HepG2 (cell line): ENCODE results near the gene PYGB. TPM values are rescaled to one million over a fixed set of nuclear protein-coding genes. Genes with fewer than 3 reads are reported as not detected.

Experiments
- ATAC-seq: fragments of 200-7000 bp; cut with Tn5 transposase; 3 replicates; pipeline ENCODE4 v1.9.1; 2020; ENCODE audit warnings: mild to moderate bottlenecking, moderate library complexity
- BruUV-seq: library from RNA; stranded (reverse); fragments of 400-500 nt; replicated peaks from 2 replicates; lab custom pipeline; 2021; lab: Mats Ljungman, UMichigan
- CTCF ChIA-PET: fragments of 300-600 bp; formaldehyde crosslinking; extraction: SDS; loops from one replicate; lab custom pipeline; 2021; ENCODE audit warnings: low total read pairs, inconsistent platforms, low intra/inter-chr PET ratio; lab: Yijun Ruan, JAX
- POLR2A ChIA-PET: fragments of 350-600 bp; sonication (Branson Sonifier 250); formaldehyde crosslinking; loops from one replicate; lab custom pipeline; 2020; ENCODE audit warnings: antibody characterized with exemption, inconsistent platforms; lab: Yijun Ruan, JAX
- DNase-seq: peaks from one replicate; pipeline ENCODE4 v3.0.0-alpha.2; 2015; ENCODE audit warnings: low spot score
- FAIRE-seq: peaks from 3 replicates; lab custom pipeline; 2011; peaks lifted over from hg19 to GRCh38; lab: Jason Lieb, UNC
- H2AFZ ChIP-seq: one replicate; pipeline ENCODE4 v1.6.1; 2011; ENCODE audit warnings: low read length, inconsistent platforms
- H3K27ac ChIP-seq: fragments of 300-600 bp; 3 replicates; pipeline ENCODE4 v1.8.0; 2011; ENCODE audit warnings: mixed run types, mild to moderate bottlenecking, mixed read lengths, low read length, inconsistent platforms; ENCODE audit not compliant: insufficient read depth; ENCODE audit errors: extremely low read length
- H3K27me3 ChIP-seq, 2 experiments: fragments of 200-600 bp in 1 of 2; 2 replicates in 1 of 2; 3 replicates in 1 of 2; pipeline versions ENCODE4 v1.6.0 to v1.8.0; 2011; ENCODE audit warnings: low read length in 2 of 2, mild to moderate bottlenecking in 2 of 2, moderate library complexity in 2 of 2, inconsistent platforms in 1 of 2; ENCODE audit not compliant: insufficient read depth in 2 of 2, control insufficient read depth in 1 of 2
- H3K36me3 ChIP-seq, 2 experiments: fragments of 200-600 bp in 1 of 2; replicated peaks in 1 of 2; 2 replicates in 1 of 2; 3 replicates in 1 of 2; pipeline versions ENCODE4 v1.5.1 to v1.8.0; 2011; ENCODE audit warnings: low read length in 2 of 2, inconsistent platforms in 1 of 2; ENCODE audit not compliant: insufficient read depth in 2 of 2, control insufficient read depth in 1 of 2
- H3K4me1 ChIP-seq: 2 replicates; pipeline ENCODE4 v1.5.1; 2012; ENCODE audit warnings: low read length, inconsistent platforms; ENCODE audit not compliant: insufficient read depth
- H3K4me2 ChIP-seq: 2 replicates; pipeline ENCODE4 v1.6.0; 2011; ENCODE audit warnings: low read depth, low read length, inconsistent platforms
- H3K4me3 ChIP-seq, 3 experiments: fragments of 200-600 bp in 1 of 3; sonication (generic), shearing (Covaris generic) in 1 of 3; replicated peaks in 1 of 3; 2 replicates each; pipeline ENCODE4 v1.5.1; 2011 to 2016; ENCODE audit warnings: low read length in 3 of 3, inconsistent platforms in 2 of 3, low read depth in 2 of 3, mild to moderate bottlenecking in 2 of 3, control low read depth in 1 of 3, mixed read lengths in 1 of 3; ENCODE audit not compliant: insufficient read depth in 1 of 3
- H3K79me2 ChIP-seq: one replicate; pipeline ENCODE4 v1.6.1; 2011; ENCODE audit warnings: low read length, inconsistent platforms; ENCODE audit not compliant: insufficient read depth
- H3K9ac ChIP-seq: 2 replicates; pipeline ENCODE4 v1.6.0; 2011; ENCODE audit warnings: mild to moderate bottlenecking, low read depth, low read length, inconsistent platforms; ENCODE audit not compliant: insufficient read depth
- H3K9me3 ChIP-seq: 2 replicates; pipeline ENCODE4 v1.5.1; 2012; ENCODE audit warnings: mild to moderate bottlenecking, low read length
- H4K20me1 ChIP-seq: 2 replicates; pipeline ENCODE4 v1.6.0; 2011; ENCODE audit warnings: inconsistent platforms, mild to moderate bottlenecking, low read length, moderate library complexity; ENCODE audit not compliant: insufficient read depth
- AGO2 ChIP-seq: fragments of 200-400 bp; formaldehyde crosslinking; optimal IDR thresholded peaks from 2 replicates; pipeline ENCODE3; 2017; ENCODE audit warnings: mild to moderate bottlenecking, low read depth, low read length, moderate library complexity
- GATAD2A ChIP-seq: IDR thresholded peaks from 2 replicates; pipeline ENCODE4 v1.6.1; 2016
- MATR3 ChIP-seq: sonication (generic); formaldehyde crosslinking; IDR thresholded peaks from 2 replicates; pipeline ENCODE4 v1.4.0; 2020; ENCODE audit warnings: missing genetic modification reagents
- NFYB ChIP-seq: sonication (generic); formaldehyde crosslinking; IDR thresholded peaks from 2 replicates; pipeline ENCODE4 v1.4.0; 2020; ENCODE audit warnings: missing genetic modification reagents
- POLR2AphosphoS5 ChIP-seq: IDR thresholded peaks from 2 replicates; pipeline ENCODE4 v1.6.1; 2012; ENCODE audit warnings: low read depth, low read length
- RBM22 ChIP-seq: fragments of 200-400 bp; formaldehyde crosslinking; optimal IDR thresholded peaks from 2 replicates; pipeline ENCODE3; 2017; ENCODE audit warnings: mild to moderate bottlenecking, low read length, moderate library complexity
- RBM39 ChIP-seq: fragments of 200-400 bp; formaldehyde crosslinking; IDR thresholded peaks from one replicate; pipeline ENCODE4 v1.6.1; 2018; ENCODE audit warnings: antibody characterized with exemption, mild to moderate bottlenecking, low read depth, low read length; ENCODE audit not compliant: poor library complexity, severe bottlenecking
- RNF2 ChIP-seq: fragments of 450-650 bp; conservative IDR thresholded peaks from 2 replicates; pipeline ENCODE4 v1.6.1; 2016; ENCODE audit warnings: low read depth
- SIN3B ChIP-seq: fragments of 150-350 bp; IDR thresholded peaks from 2 replicates; pipeline ENCODE4 v1.6.1; 2014; ENCODE audit warnings: low read length
- XRCC5 ChIP-seq: fragments of 200-400 bp; formaldehyde crosslinking; optimal IDR thresholded peaks from 2 replicates; pipeline ENCODE3; 2017; ENCODE audit warnings: mild to moderate bottlenecking, low read length
- ZBED4 ChIP-seq: sonication (generic); formaldehyde crosslinking; IDR thresholded peaks from 2 replicates; pipeline ENCODE4 v1.4.0; 2020; ENCODE audit warnings: missing genetic modification reagents, borderline replicate concordance
- ZNF543 ChIP-seq: sonication (generic); formaldehyde crosslinking; IDR thresholded peaks from 2 replicates; pipeline ENCODE4 v1.4.0; 2020; ENCODE audit warnings: mild to moderate bottlenecking, missing genetic modification reagents
- ZNF597 ChIP-seq: sonication (generic); formaldehyde crosslinking; IDR thresholded peaks from 2 replicates; pipeline ENCODE4 v1.5.0; 2020; ENCODE audit warnings: missing genetic modification reagents
- ZNF687 ChIP-seq: sonication (generic); formaldehyde crosslinking; IDR thresholded peaks from 2 replicates; pipeline ENCODE4 v1.5.1; 2020; ENCODE audit warnings: mild to moderate bottlenecking, missing genetic modification reagents, moderate library complexity
- WGBS: methylation state at CpG from one replicate; pipeline ENCODE4 v1.1.6; 2017; ENCODE audit warnings: low lambda C conversion rate; 5-methylcytosine and 5-hydroxymethylcytosine counted together
- in situ Hi-C: cut with HindIII; loops from 2 replicates; pipeline ENCODE4 v1.10.0; 2017; ENCODE audit warnings: low pct_unique_long_range_greater_than_20kb; ENCODE audit not compliant: extremely low pct_ligation_motif_present
- intact Hi-C: fragments of 100-400 bp; cut with micrococcal nuclease; formaldehyde crosslinking; loops from one replicate; pipeline ENCODE4 v1.10.0; 2022; ENCODE audit not compliant: unreplicated experiment
- polyA plus RNA-seq, 8 experiments: library from polyadenylated mRNA; depleted of rRNA in 3 of 8; stranded (reverse) in 7 of 8; unstranded in 1 of 8; fragments of >200 nt; fragmentation: Illumina TruSeq in 4 of 8; extraction: Trizol in 4 of 8; gene quantifications; 2 replicates each; pipeline versions ENCODE4 v1.2.1 to v1.2.3, GENCODE V29; 2011 to 2016; ENCODE audit warnings: low read depth in 4 of 8, missing spikeins in 1 of 8, mixed read lengths in 1 of 8; ENCODE audit not compliant: insufficient read depth in 1 of 8
- total RNA-seq, 5 experiments: library from RNA; depleted of rRNA; stranded (reverse); fragments of >200 nt; fragmentation: Illumina TruSeq; extraction: Trizol; gene quantifications; 2 replicates each; pipeline ENCODE4 v1.2.3, GENCODE V29; 2016; ENCODE audit warnings: low read depth in 1 of 5

The PYGB gene
- total and polyA plus RNA-seq, 2 of the 13 experiments (the other 11 are each of a cell fraction or from before 2014, with no cell fraction given): 24.2 to 86.3 TPM

GRCh38 chr20:25295386-25296093 lies 47.7 kb downstream of the PYGB start:
- Histone ChIP-seq H3K27ac (no peak overlapping the region), H3K79me2 (no peaks in the 10 kb centered on the region), H3K9ac (no peak overlapping the region), H3K36me3 (peaks cover 10 to 11% of the 10 kb centered on the region in 2 experiments; a peak in 4 of 5 replicates), H3K4me2 (no peak overlapping the region), H2AFZ (no peak overlapping the region), H3K27me3 (no peaks in the 10 kb centered on the region), H3K9me3 (no peaks in the 10 kb centered on the region), H4K20me1 (no peaks in the 10 kb centered on the region), H3K4me3 (no peak overlapping the region), H3K4me1 (0 out of 2 replicates have a peak, but pooled peaks cover 5% of the 10 kb centered on the region)
- no peak for DNase-seq
- WGBS: 89% methylated on average over 9 of the region's 10 CpGs
- intact Hi-C loops (loop anchor here (10.0 kb wide), 1 partner anchor 99 kb away; the partner anchor contains the start of gene ABHD12), in situ Hi-C loops (loop anchor here (5.0 to 10.0 kb wide), 2 partner anchors 102 to 301 kb away; partner anchors contain the start of gene APMAP)
- BruUV-seq: no TSS peak
- ChIA-PET POLR2A (interaction anchor here (1.5 to 1.6 kb wide), 2 partner anchors 103 to 112 kb away, joined by 4 to 6 read pairs; partner anchors contain the start of gene GINS1), CTCF (interaction anchor here (0.7 to 6.9 kb wide), 4 partner anchors 94 to 301 kb away, joined by 4 to 157 read pairs (median 9); no protein-coding TSS in a partner anchor)
- no peak for FAIRE-seq
- peak; percentile 6; the same call in 1 of the 3 replicates for ATAC-seq
- peak; percentile 62 for TF ChIP-seq RBM39
- peak; percentile 16 for TF ChIP-seq XRCC5
- TF ChIP-seq MATR3 (CRISPR knock-in tag): 0 out of 2 replicates have a peak, but pooled peaks have one; percentile 11
- no peak for TF ChIP-seq NFYB (CRISPR knock-in tag)
- no peak for TF ChIP-seq ZBED4 (CRISPR knock-in tag)
- peak; percentile 81 for TF ChIP-seq AGO2
- no peak for TF ChIP-seq ZNF687
- no peak for TF ChIP-seq GATAD2A (CRISPR knock-in tag)
- no peak for TF ChIP-seq RNF2
- no peak for TF ChIP-seq ZNF597 (CRISPR knock-in tag)
- no peak for TF ChIP-seq SIN3B
- TF ChIP-seq ZNF543 (CRISPR knock-in tag): 0 out of 2 replicates have a peak, but pooled peaks have one; percentile 19
- peak; percentile 4 for TF ChIP-seq RBM22
- TF ChIP-seq POLR2AphosphoS5: 0 out of 2 replicates have a peak, but pooled peaks have one; percentile 6
